Measurements from ENCODE around the gene CPT1A.

- TF ChIP-seq, protein P1, sequence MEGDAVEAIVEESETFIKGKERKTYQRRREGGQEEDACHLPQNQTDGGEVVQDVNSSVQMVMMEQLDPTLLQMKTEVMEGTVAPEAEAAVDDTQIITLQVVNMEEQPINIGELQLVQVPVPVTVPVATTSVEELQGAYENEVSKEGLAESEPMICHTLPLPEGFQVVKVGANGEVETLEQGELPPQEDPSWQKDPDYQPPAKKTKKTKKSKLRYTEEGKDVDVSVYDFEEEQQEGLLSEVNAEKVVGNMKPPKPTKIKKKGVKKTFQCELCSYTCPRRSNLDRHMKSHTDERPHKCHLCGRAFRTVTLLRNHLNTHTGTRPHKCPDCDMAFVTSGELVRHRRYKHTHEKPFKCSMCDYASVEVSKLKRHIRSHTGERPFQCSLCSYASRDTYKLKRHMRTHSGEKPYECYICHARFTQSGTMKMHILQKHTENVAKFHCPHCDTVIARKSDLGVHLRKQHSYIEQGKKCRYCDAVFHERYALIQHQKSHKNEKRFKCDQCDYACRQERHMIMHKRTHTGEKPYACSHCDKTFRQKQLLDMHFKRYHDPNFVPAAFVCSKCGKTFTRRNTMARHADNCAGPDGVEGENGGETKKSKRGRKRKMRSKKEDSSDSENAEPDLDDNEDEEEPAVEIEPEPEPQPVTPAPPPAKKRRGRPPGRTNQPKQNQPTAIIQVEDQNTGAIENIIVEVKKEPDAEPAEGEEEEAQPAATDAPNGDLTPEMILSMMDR (IDR thresholded peaks at IDR 0.05), result no peak
- no peak for TF ChIP-seq EP300 (IDR thresholded peaks at IDR 0.05)
Measured at GRCh38 chr11:68770781-68771180, 70.9 kb downstream of the CPT1A start.
